HG03280 (cell line): ENCODE measurements around the gene INO80E.
A peak's percentile ranks its signal among the peaks of the same experiment; 100 is the strongest.

ENCODE experiments used
- ATAC-seq: cut with Tn5 transposase; IDR thresholded peaks from one replicate; pipeline ENCODE4 v1.9.1; 2021; ENCODE audit warnings: mild to moderate bottlenecking, moderate library complexity; ENCODE audit not compliant: unreplicated experiment

Gene INO80E

GRCh38 chr16:29991571-29991904 is 4.5 kb upstream of the INO80E start:
- no peak for ATAC-seq

GRCh38 chr16:29992344-29992967 is 3.6 kb upstream of the INO80E start:
- ATAC-seq: no peak

GRCh38 chr16:29993191-29993902 is 2.7 kb upstream of the INO80E start:
- ATAC-seq: no peak

GRCh38 chr16:29993903-29994599 is 2.0 kb upstream of the INO80E start:
- ATAC-seq: no peak

GRCh38 chr16:29994600-29995323 is 1.3 kb upstream of the INO80E start:
- peak; percentile 40 for ATAC-seq

GRCh38 chr16:29995324-29995910 is 624 bp upstream of the INO80E start, which contains the start of gene HIRIP3:
TSS of gene HIRIP3 (minus strand) at chr16:29995617. CDS start at chr16:29995605, 12 bp downstream.
- peak; percentile 46 for ATAC-seq

- no peak for ATAC-seq
These were observed 767 bp downstream of the INO80E start for GRCh38 chr16:29996766-29997250.

- ATAC-seq: no peak
These were observed 3.6 kb downstream of the INO80E start for GRCh38 chr16:29999605-30000004.

GRCh38 chr16:30000735-30001631 is 4.9 kb downstream of the INO80E start:
- ATAC-seq: no peak

GRCh38 chr16:30002614-30003346 is 6.7 kb downstream of the INO80E start:
- no peak for ATAC-seq

GRCh38 chr16:30003670-30004423 is 7.8 kb downstream of the INO80E start:
- no peak for ATAC-seq

GRCh38 chr16:30004424-30004776 is 8.4 kb downstream of the INO80E start:
- no peak for ATAC-seq

- no peak for ATAC-seq
These were observed 8.8 kb downstream of the INO80E start for GRCh38 chr16:30004811-30005242.

GRCh38 chr16:30005341-30006094 is 9.5 kb downstream of the INO80E start:
- no peak for ATAC-seq

- no peak for ATAC-seq
These were observed 10.0 kb downstream of the INO80E start for GRCh38 chr16:30006095-30006473.

- no peak for ATAC-seq
These were observed 10.8 kb downstream of the INO80E start for GRCh38 chr16:30006659-30007377.

GRCh38 chr16:30007378-30007895 is 11.4 kb downstream of the INO80E start:
- ATAC-seq: no peak
